ENCODE measurements around the gene CRAT. TPM values are rescaled to one million over a fixed set of nuclear protein-coding genes. Genes with fewer than 3 reads are reported as not detected.

Gene CRAT
- total RNA-seq, 1 experiment from 2014 or later: not detected

DNA sequence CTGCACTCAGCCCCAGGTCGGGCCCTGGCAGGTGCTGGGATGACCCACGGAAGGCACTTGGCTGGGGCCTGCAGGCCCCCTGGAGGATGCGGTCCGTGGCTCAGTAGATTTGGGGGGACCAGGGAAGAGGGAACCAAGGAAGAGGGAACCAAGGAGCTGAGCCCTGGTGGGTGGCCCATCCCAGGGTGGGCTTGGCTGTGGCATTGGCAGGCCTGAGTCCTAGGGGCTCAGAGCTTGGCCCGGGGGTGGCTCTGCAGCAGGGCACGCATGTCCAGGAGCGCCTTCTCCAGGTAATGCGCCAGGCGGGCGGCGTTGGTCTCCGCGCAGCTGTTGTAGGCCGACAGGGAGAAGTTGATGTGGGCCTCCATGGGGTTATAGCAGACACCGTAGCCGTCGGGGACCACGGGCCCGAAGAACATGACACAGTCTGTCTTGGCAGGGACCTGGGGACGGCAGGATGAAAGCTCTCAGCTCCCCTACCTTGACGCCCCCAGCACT lies 15.4 kb downstream of the CRAT start:
- Histone ChIP-seq H3K4me1 (ENCODE audit: low read length) (no peaks in the 10 kb centered on the region), H2AFZ (ENCODE audit: low read length) (no peak overlapping the region), H3K4me3 (ENCODE audit: low read length) (no peak overlapping the region), H3K36me3 (ENCODE audit: insufficient read depth, low read length) (no peaks in the 10 kb centered on the region), H3K9me2 (replicated peaks; ENCODE audit: insufficient read depth, low read length) (no peaks in the 10 kb centered on the region), H3K9me3 (ENCODE audit: low read length) (no peaks in the 10 kb centered on the region), H3K79me2 (ENCODE audit: low read length) (no peaks in the 10 kb centered on the region), H3K9ac (ENCODE audit: low read length) (no peak overlapping the region), H3K4me2 (ENCODE audit: low read depth, low read length, poor library complexity, severe bottlenecking) (no peak overlapping the region), H4K20me1 (ENCODE audit: insufficient read depth, low read depth, low read length) (no peaks in the 10 kb centered on the region), H3K27me3 (ENCODE audit: low read length) (no peaks in the 10 kb centered on the region), H3K27ac (ENCODE audit: low read length) (no peak overlapping the region)
- DNase-seq: no peak

DNA sequence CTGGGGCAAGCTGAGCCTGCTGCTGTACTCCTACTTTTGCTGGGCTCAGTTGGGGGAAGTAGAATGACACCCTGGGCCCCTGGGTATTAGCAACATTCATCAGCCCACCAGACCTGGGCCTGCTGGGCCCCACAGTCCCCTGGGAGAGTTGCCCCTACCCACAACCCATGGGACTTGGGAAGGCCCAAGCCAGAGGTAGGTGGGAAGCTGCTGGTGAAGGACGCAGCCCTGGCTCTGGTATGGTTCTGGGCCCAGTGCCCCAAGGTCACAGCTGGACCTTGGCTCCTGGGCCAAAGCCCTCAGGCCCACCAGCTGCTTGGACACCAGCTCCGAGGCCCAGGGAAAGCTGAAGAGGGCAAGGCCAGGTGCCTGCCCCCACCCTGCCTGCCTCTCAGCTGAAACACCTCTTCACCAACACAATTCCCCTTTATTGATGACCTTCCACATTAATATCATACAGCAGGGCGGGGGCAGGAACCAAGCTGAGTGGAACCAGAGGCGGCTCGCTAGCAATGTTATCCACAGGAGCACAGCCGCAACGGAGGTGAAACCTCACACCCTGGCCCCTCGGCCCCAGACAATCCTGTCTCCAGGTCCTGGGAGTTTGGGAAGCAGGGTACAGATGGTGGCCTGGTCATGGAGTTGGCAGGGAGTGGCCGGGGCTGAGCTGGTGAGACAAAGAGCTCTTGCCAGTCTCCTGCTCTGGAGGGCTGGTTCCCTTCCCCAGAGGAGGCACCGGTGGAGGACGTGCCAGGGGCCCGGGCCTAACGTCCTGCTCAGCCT lies 16.0 kb downstream of the CRAT start:
- H3K79me2 ChIP-seq (ENCODE audit: low read length): no peaks in the 10 kb centered on the region
- H3K27ac ChIP-seq (ENCODE audit: low read length): no peak overlapping the region
- no peaks in the 10 kb centered on the region for H4K20me1 ChIP-seq (ENCODE audit: insufficient read depth, low read depth, low read length)
- no peak overlapping the region for H3K4me2 ChIP-seq (ENCODE audit: low read depth, low read length, poor library complexity, severe bottlenecking)
- H3K4me1 ChIP-seq (ENCODE audit: low read length): no peaks in the 10 kb centered on the region
- H3K9ac ChIP-seq (ENCODE audit: low read length): no peak overlapping the region
- H3K9me2 ChIP-seq (replicated peaks; ENCODE audit: insufficient read depth, low read length): no peaks in the 10 kb centered on the region
- H3K4me3 ChIP-seq (ENCODE audit: low read length): no peak overlapping the region
- no peak for DNase-seq
- no peak overlapping the region for H2AFZ ChIP-seq (ENCODE audit: low read length)
- H3K27me3 ChIP-seq (ENCODE audit: low read length): no peaks in the 10 kb centered on the region
- H3K36me3 ChIP-seq (ENCODE audit: insufficient read depth, low read length): no peaks in the 10 kb centered on the region
- no peaks in the 10 kb centered on the region for H3K9me3 ChIP-seq (ENCODE audit: low read length)

DNA sequence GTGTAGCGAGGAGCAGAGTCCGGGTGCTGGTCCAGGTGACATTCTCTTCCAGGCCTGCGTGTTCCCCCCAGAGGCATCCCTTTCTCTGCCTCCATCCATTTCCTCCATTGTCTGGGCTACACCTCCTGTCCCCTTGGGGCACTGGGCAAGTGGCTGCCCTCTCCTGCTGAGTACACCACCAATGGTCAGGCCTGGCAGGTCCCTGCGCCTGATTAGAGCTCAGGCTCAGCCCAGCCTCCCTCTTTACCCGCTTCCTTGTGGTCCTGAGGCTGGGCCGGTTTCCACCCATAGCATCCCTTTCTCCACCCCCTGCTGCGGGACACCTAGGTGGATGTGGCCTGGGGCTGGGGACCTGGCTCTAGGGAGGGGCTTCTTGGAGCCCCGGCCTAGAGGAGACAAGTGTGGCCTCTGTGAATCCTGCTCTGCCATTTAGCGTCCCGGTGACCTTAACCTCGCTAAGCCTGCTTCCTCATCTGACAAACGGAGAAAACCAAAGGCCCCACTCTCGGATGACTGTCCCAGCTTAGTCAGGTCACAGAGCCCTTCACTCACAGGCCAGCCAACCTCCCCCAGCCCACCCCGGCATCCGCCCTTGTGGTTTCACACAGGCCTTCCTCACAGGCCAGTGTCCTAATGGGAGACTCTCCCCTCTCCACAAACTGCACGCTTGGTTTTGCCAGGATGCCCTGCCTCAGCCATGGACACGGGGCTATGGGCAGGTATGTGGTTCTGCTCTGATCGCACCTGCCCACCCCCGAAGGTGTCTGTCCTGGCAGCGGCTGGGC lies 16.8 kb downstream of the CRAT start:
- Histone ChIP-seq H3K36me3 (ENCODE audit: insufficient read depth, low read length) (no peaks in the 10 kb centered on the region), H3K4me1 (ENCODE audit: low read length) (no peaks in the 10 kb centered on the region), H3K4me2 (ENCODE audit: low read depth, low read length, poor library complexity, severe bottlenecking) (no peak overlapping the region), H3K9me2 (replicated peaks; ENCODE audit: insufficient read depth, low read length) (no peaks in the 10 kb centered on the region), H3K79me2 (ENCODE audit: low read length) (no peaks in the 10 kb centered on the region), H2AFZ (ENCODE audit: low read length) (no peak overlapping the region), H4K20me1 (ENCODE audit: insufficient read depth, low read depth, low read length) (no peaks in the 10 kb centered on the region), H3K9ac (ENCODE audit: low read length) (no peak overlapping the region), H3K27ac (ENCODE audit: low read length) (no peak overlapping the region), H3K9me3 (ENCODE audit: low read length) (no peaks in the 10 kb centered on the region), H3K27me3 (ENCODE audit: low read length) (no peaks in the 10 kb centered on the region), H3K4me3 (ENCODE audit: low read length) (no peak overlapping the region)
- DNase-seq: no peak

DNA sequence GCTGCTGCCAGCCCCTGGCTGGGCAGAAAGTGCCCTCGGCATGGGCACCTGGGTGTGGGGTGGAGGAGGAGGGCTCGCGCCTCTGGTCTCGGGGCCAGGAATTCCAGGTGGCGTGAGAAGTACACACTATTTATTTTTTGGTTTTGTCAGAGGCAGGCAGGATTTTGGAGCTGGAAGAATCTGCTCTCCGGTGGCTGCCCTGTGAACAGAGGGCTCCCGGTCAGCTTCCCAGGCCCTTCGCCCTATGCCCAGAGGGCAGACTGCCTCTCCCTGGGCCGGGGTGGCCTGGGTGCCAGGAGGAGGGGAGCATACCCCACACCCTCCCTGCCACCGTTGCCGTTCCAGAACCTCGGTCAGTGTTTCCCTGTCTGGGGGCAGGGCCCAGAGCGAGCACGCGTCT lies 21.3 kb downstream of the CRAT start:
- Histone ChIP-seq H3K9ac (ENCODE audit: low read length) (no peak overlapping the region), H4K20me1 (ENCODE audit: insufficient read depth, low read depth, low read length) (no peaks in the 10 kb centered on the region), H3K27ac (ENCODE audit: low read length) (no peak overlapping the region), H3K9me2 (replicated peaks; ENCODE audit: insufficient read depth, low read length) (no peaks in the 10 kb centered on the region), H3K79me2 (ENCODE audit: low read length) (peaks cover 2% of the 10 kb centered on the region; the same call in 1 of the 2 replicates), H3K9me3 (ENCODE audit: low read length) (no peaks in the 10 kb centered on the region), H3K27me3 (ENCODE audit: low read length) (no peaks in the 10 kb centered on the region), H3K36me3 (ENCODE audit: insufficient read depth, low read length) (no peaks in the 10 kb centered on the region; the same call in 1 of the 2 replicates), H3K4me3 (ENCODE audit: low read length) (no peak overlapping the region), H3K4me1 (ENCODE audit: low read length) (no peaks in the 10 kb centered on the region), H2AFZ (ENCODE audit: low read length) (no peak overlapping the region), H3K4me2 (ENCODE audit: low read depth, low read length, poor library complexity, severe bottlenecking) (no peak overlapping the region)
- no peak for DNase-seq

DNA sequence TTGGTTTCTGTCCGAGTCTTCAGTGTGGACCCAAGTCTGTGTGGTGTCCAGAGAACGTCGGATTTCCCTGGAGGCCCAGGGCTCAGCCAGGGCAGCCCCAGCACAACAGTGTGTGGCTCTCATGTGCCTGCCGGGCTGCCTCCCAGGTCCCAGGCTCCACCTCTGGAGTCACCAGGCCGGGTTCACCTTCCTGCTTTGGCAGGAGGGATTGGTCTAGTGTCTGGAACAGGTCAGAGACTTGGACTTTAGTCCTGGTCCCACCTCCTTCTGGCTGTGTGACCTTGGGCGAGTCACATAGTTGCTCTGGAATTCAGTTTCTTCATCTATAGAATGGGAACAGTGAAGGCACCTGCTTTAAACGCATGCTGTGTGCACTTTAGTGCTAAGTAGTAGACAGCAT lies 26.5 kb downstream of the CRAT start:
- H3K4me2 ChIP-seq (ENCODE audit: low read depth, low read length, poor library complexity, severe bottlenecking): no peak overlapping the region

DNA sequence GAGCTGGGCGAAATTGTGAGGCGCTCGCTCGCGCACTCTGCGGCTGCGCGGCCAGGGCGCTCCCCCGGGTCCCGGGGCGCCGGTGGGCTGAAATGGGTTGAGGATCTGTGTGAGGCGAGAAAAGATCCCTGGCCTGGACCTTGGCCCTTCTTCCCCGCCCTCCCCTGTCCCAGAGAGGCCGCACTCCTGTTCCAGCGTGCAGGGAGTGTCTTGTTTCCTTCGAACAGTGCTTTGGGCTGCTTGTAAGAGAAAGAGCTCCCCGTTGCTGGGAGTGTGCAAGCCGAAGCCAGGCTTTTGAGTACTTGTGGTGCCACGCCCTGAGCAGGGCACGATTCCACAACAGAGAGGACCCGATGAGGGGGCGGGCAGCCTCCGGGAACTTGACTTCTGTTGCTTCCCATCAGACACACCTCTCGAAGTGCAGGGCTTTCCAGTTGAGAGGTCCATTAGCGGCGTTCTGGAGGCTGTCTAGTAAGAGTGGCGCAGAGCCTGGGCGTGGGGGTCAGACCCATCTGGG lies 29.1 kb downstream of the CRAT start:
- Histone ChIP-seq H3K27ac (ENCODE audit: low read length) (peak overlapping the region; percentile 35; the same call in 1 of the 2 replicates), H3K4me1 (ENCODE audit: low read length) (peaks cover 21% of the 10 kb centered on the region), H3K4me3 (ENCODE audit: low read length) (peak overlapping the region; percentile 91), H3K9me3 (ENCODE audit: low read length) (no peaks in the 10 kb centered on the region), H3K79me2 (ENCODE audit: low read length) (peaks cover 31% of the 10 kb centered on the region), H3K9ac (ENCODE audit: low read length) (peak overlapping the region; percentile 84), H3K27me3 (ENCODE audit: low read length) (no peaks in the 10 kb centered on the region), H4K20me1 (ENCODE audit: insufficient read depth, low read depth, low read length) (0 out of 2 replicates have a peak, but pooled peaks cover 9% of the 10 kb centered on the region), H3K9me2 (replicated peaks; ENCODE audit: insufficient read depth, low read length) (no peaks in the 10 kb centered on the region), H3K36me3 (ENCODE audit: insufficient read depth, low read length) (no peaks in the 10 kb centered on the region), H2AFZ (ENCODE audit: low read length) (peak overlapping the region; percentile 90; the same call in 1 of the 2 replicates), H3K4me2 (ENCODE audit: low read depth, low read length, poor library complexity, severe bottlenecking) (peak overlapping the region; percentile 69)
- peak; percentile 58 for DNase-seq

More for the DNA sequence above, 26.5 kb downstream of the CRAT start:
- Histone ChIP-seq H3K4me1 (ENCODE audit: low read length) (peaks cover 21% of the 10 kb centered on the region), H3K9me2 (replicated peaks; ENCODE audit: insufficient read depth, low read length) (no peaks in the 10 kb centered on the region), H3K27me3 (ENCODE audit: low read length) (no peaks in the 10 kb centered on the region), H3K27ac (ENCODE audit: low read length) (no peak overlapping the region), H3K9ac (ENCODE audit: low read length) (no peak overlapping the region), H3K36me3 (ENCODE audit: insufficient read depth, low read length) (no peaks in the 10 kb centered on the region; the same call in 1 of the 2 replicates), H4K20me1 (ENCODE audit: insufficient read depth, low read depth, low read length) (0 out of 2 replicates have a peak, but pooled peaks cover 9% of the 10 kb centered on the region), H3K9me3 (ENCODE audit: low read length) (no peaks in the 10 kb centered on the region), H3K4me3 (ENCODE audit: low read length) (no peak overlapping the region), H2AFZ (ENCODE audit: low read length) (no peak overlapping the region), H3K79me2 (ENCODE audit: low read length) (peaks cover 31% of the 10 kb centered on the region)
- DNase-seq: no peak

DNA sequence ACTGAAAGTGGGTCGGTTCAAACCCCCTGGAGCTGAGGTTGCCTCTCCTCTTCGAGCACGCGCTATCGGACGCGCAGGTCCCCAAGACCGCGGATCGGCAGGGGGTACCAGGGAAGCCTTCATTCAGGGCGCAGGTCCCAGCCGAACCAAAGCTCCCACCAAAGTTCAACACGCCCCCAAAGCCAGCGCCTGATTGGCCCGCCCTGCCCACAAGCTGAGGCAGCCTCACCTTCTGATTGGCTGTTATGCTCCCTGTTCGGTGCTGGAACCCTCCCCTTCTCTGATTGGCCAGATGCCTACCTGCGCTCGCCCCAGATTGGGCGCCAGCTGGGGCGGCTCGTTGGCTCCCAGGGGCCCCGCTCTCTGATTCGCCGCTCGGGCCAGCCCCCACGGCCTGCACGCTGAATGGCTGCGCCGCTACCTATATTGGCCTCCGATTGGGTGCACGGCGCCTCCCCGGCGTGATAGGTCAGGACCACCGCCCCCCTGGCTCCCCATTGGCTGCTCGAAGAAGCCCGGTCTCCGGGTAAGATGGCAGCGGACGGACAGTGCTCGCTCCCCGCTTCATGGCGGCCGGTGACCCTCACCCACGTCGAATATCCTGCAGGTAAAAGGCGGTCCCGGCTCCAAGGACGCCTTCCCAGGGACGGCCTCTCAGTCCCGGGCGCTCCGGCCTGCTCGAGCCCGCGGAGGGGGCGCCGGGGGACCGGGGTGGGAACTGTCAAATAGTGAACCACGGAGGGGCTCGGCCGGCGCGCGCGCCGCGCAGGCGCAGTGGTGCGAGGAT lies 29.8 kb downstream of the CRAT start, which contains the start of gene DOLPP1:
DOLPP1 (plus strand) TSS at position 511 of the 787 bp plus-strand sequence; CDS start at position 532, 21 bp downstream.
- Histone ChIP-seq H3K4me3 (ENCODE audit: low read length) (peak within 1 kb of the TSS; percentile 91), H2AFZ (ENCODE audit: low read length) (peak within 1 kb of the TSS; percentile 90), H3K9me3 (ENCODE audit: low read length) (no peaks in the 10 kb centered on the region)

More for the DNA sequence above, 29.8 kb downstream of the CRAT start, which contains the start of gene DOLPP1:
- Histone ChIP-seq H3K4me2 (ENCODE audit: low read depth, low read length, poor library complexity, severe bottlenecking) (peak within 1 kb of the TSS; percentile 97), H3K27ac (ENCODE audit: low read length) (peak within 1 kb of the TSS; percentile 35; the same call in 1 of the 2 replicates), H3K4me1 (ENCODE audit: low read length) (peaks cover 21% of the 10 kb centered on the region), H4K20me1 (ENCODE audit: insufficient read depth, low read depth, low read length) (0 out of 2 replicates have a peak, but pooled peaks cover 9% of the 10 kb centered on the region), H3K9me2 (replicated peaks; ENCODE audit: insufficient read depth, low read length) (no peaks in the 10 kb centered on the region), H3K9ac (ENCODE audit: low read length) (peak within 1 kb of the TSS; percentile 84), H3K36me3 (ENCODE audit: insufficient read depth, low read length) (no peaks in the 10 kb centered on the region), H3K79me2 (ENCODE audit: low read length) (peaks cover 31% of the 10 kb centered on the region), H3K27me3 (ENCODE audit: low read length) (no peaks in the 10 kb centered on the region)
- DNase-seq: peak; percentile 100
